HCT116 (cell line): ENCODE data around the gene SAMD7. TPM values are rescaled to one million over a fixed set of nuclear protein-coding genes. Genes with fewer than 3 reads are reported as not detected.

Experiments used
- ATAC-seq: fragments of 200-7000 bp; cut with Tn5 transposase; 2 replicates; pipeline ENCODE4 v1.9.1; 2020; ENCODE audit warnings: mild to moderate bottlenecking, moderate library complexity
- BruUV-seq: library from RNA; stranded (reverse); fragments of 400-500 nt; replicated peaks from 2 replicates; lab custom pipeline; 2021; lab: Mats Ljungman, UMichigan
- CTCF ChIA-PET: fragments of 300-600 bp; sonication (Branson Sonifier 250); formaldehyde crosslinking; loops from one replicate; lab custom pipeline; 2021; ENCODE audit warnings: antibody characterized with exemption; lab: Charles Lee
- POLR2A ChIA-PET: fragments of 300-600, 350-600 bp; sonication (Branson Sonifier 250); formaldehyde crosslinking; loops from one replicate; lab custom pipeline; 2021; ENCODE audit warnings: antibody characterized with exemption; lab: Charles Lee
- RAD21 ChIA-PET, 2 experiments: fragments of 300-600 bp; sonication (Branson Sonifier 250); formaldehyde crosslinking; loops; one replicate each; lab custom pipeline; 2023; ENCODE audit warnings: low total read pairs in 2 of 2; ENCODE audit not compliant: uncharacterized antibody in 2 of 2, unreplicated experiment in 2 of 2, low non-redundant PET in 1 of 2; lab: Charles Lee
- DNase-seq: peaks from one replicate; pipeline ENCODE4 v3.0.0-alpha.2; 2010; ENCODE audit warnings: low read depth, low spot score
- H2AFZ ChIP-seq: fragments of 200-600 bp; shearing (Covaris generic), sonication (generic); 2 replicates; pipeline ENCODE4 v1.6.1; 2017; ENCODE audit warnings: low read depth, mixed run types, mixed read lengths, antibody characterized with exemption, low read length; ENCODE audit not compliant: poor library complexity, severe bottlenecking
- H3K27ac ChIP-seq: 2 replicates; pipeline ENCODE4 v1.5.1; 2012; ENCODE audit warnings: low read depth, low read length
- H3K27me3 ChIP-seq: fragments of 200-600 bp; sonication (generic); 2 replicates; pipeline ENCODE4 v1.6.1; 2016; ENCODE audit warnings: mixed run types, low read length, mixed read lengths; ENCODE audit not compliant: insufficient read depth
- H3K36me3 ChIP-seq, 2 experiments: fragments of 200-500 bp in 1 of 2; fragments of 200-600 bp in 1 of 2; sonication (Bioruptor generic) in 1 of 2; sonication (generic) in 1 of 2; 2 replicates each; pipeline versions ENCODE4 v1.5.1 to v1.6.1; 2014 to 2016; ENCODE audit warnings: low read length in 2 of 2, inconsistent platforms in 1 of 2, mixed read lengths in 1 of 2, mixed run types in 1 of 2; ENCODE audit not compliant: insufficient read depth in 2 of 2, control insufficient read depth in 1 of 2
- H3K4me1 ChIP-seq, 2 experiments: fragments of 200-600 bp in 1 of 2; sonication (generic) in 1 of 2; 2 replicates each; pipeline versions ENCODE4 v1.5.1 to v1.6.1; 2012 to 2017; ENCODE audit warnings: low read length in 2 of 2, inconsistent platforms in 1 of 2, mild to moderate bottlenecking in 1 of 2, mixed read lengths in 1 of 2, mixed run types in 1 of 2, moderate library complexity in 1 of 2; ENCODE audit not compliant: insufficient read depth in 2 of 2, control insufficient read depth in 1 of 2
- H3K4me2 ChIP-seq: fragments of 200-600 bp; sonication (generic); 2 replicates; pipeline ENCODE4 v1.6.1; 2017; ENCODE audit warnings: mixed run types, low read length, mixed read lengths
- H3K4me3 ChIP-seq, 2 experiments: fragments of 200-600 bp in 1 of 2; sonication (generic) in 1 of 2; replicated peaks in 1 of 2; 2 replicates each; pipeline ENCODE4 v1.5.1; 2011 to 2016; ENCODE audit warnings: low read length in 2 of 2, control low read depth in 1 of 2, low read depth in 1 of 2, mild to moderate bottlenecking in 1 of 2, mixed read lengths in 1 of 2, mixed run types in 1 of 2
- H3K79me2 ChIP-seq: fragments of 200-600 bp; sonication (generic); 2 replicates; pipeline ENCODE4 v1.6.1; 2017; ENCODE audit warnings: mild to moderate bottlenecking, mixed run types, low read length, moderate library complexity, mixed read lengths; ENCODE audit not compliant: insufficient read depth
- H3K9ac ChIP-seq: fragments of 200-600 bp; sonication (generic); 2 replicates; pipeline ENCODE4 v1.6.1; 2016; ENCODE audit warnings: low read length, mixed read lengths
- H3K9me2 ChIP-seq: fragments of 200-600 bp; sonication (generic), shearing (Covaris generic); 2 replicates; pipeline ENCODE4 v1.6.1; 2017; ENCODE audit warnings: mixed run types, mild to moderate bottlenecking, moderate library complexity; ENCODE audit not compliant: insufficient read depth
- H3K9me3 ChIP-seq, 2 experiments: fragments of 200-500 bp in 1 of 2; fragments of 200-600 bp in 1 of 2; sonication (Bioruptor generic) in 1 of 2; sonication (generic) in 1 of 2; 2 replicates each; pipeline ENCODE4 v1.6.1; 2014 to 2017; ENCODE audit warnings: low read length in 2 of 2, mixed read lengths in 2 of 2, inconsistent platforms in 1 of 2, low read depth in 1 of 2, mild to moderate bottlenecking in 1 of 2, mixed run types in 1 of 2, moderate library complexity in 1 of 2; ENCODE audit not compliant: control insufficient read depth in 1 of 2, insufficient read depth in 1 of 2
- H4K20me1 ChIP-seq: fragments of 200-600 bp; sonication (generic), shearing (Covaris generic); 2 replicates; pipeline ENCODE4 v1.6.1; 2017; ENCODE audit warnings: mixed run types, mild to moderate bottlenecking, moderate library complexity; ENCODE audit not compliant: insufficient read depth
- CBX3 ChIP-seq: IDR thresholded peaks from 2 replicates; pipeline ENCODE4 v1.6.1; 2012; ENCODE audit warnings: low read depth
- CEBPB ChIP-seq: IDR thresholded peaks from 2 replicates; pipeline ENCODE4 v1.6.1; 2012; ENCODE audit warnings: low read depth
- EGR1 ChIP-seq: IDR thresholded peaks from 2 replicates; pipeline ENCODE4 v1.6.1; 2012; ENCODE audit warnings: low read depth
- ELF1 ChIP-seq: IDR thresholded peaks from 2 replicates; pipeline ENCODE4 v1.6.1; 2012; ENCODE audit warnings: low read depth, borderline replicate concordance
- EZH2 ChIP-seq: fragments of 200-600 bp; sonication (generic); IDR thresholded peaks from 2 replicates; pipeline ENCODE4 v1.6.1; 2017; ENCODE audit warnings: antibody characterized with exemption, mixed run types
- FOSL1 ChIP-seq: IDR thresholded peaks from 2 replicates; pipeline ENCODE4 v1.6.1; 2012; ENCODE audit warnings: low read depth
- JUND ChIP-seq: IDR thresholded peaks from 2 replicates; pipeline ENCODE4 v1.6.1; 2012
- POLR2A ChIP-seq: IDR thresholded peaks from 2 replicates; pipeline ENCODE4 v1.7.0; 2011; ENCODE audit warnings: borderline replicate concordance; ENCODE audit not compliant: insufficient read depth, insufficient read length; ENCODE audit errors: extremely low read depth
- POLR2AphosphoS5 ChIP-seq: IDR thresholded peaks from 2 replicates; pipeline ENCODE4 v1.6.1; 2011; ENCODE audit warnings: mild to moderate bottlenecking, low read depth, low read length, moderate library complexity
- SIN3A ChIP-seq: IDR thresholded peaks from 2 replicates; pipeline ENCODE4 v1.6.1; 2012; ENCODE audit warnings: low read depth
- SRF ChIP-seq: IDR thresholded peaks from 2 replicates; pipeline ENCODE4 v1.6.1; 2012; ENCODE audit warnings: low read depth
- TCF7L2 ChIP-seq: IDR thresholded peaks from 2 replicates; pipeline ENCODE4 v1.7.0; 2011; ENCODE audit warnings: borderline replicate concordance, inconsistent platforms; ENCODE audit not compliant: insufficient read depth, insufficient read length; ENCODE audit errors: extremely low read depth
- ZBTB33 ChIP-seq: IDR thresholded peaks from 2 replicates; pipeline ENCODE4 v1.6.1; 2011; ENCODE audit warnings: mild to moderate bottlenecking, low read length, moderate library complexity; ENCODE audit not compliant: insufficient replicate concordance; ENCODE audit errors: extremely low read depth
- intact Hi-C: fragments of 100-400 bp; cut with micrococcal nuclease; formaldehyde crosslinking; loops from 2 replicates; pipeline ENCODE4 v1.10.0; 2022
- total RNA-seq: library from RNA; stranded (reverse); gene quantifications from one replicate; pipeline ENCODE4 v1.2.1, GENCODE V29; 2021; ENCODE audit not compliant: unreplicated experiment
- TF ChIP-seq, protein P1 (sequence below): IDR thresholded peaks from 2 replicates; pipeline ENCODE4 v1.6.1; 2012; ENCODE audit warnings: low read depth
- TF ChIP-seq, protein P2 (sequence below), 3 experiments: fragments of 200-600 bp in 1 of 3; sonication (generic) in 1 of 3; IDR thresholded peaks in 2 of 3; conservative IDR thresholded peaks in 1 of 3; 2 replicates each; pipeline ENCODE4 v1.5.1; 2012 to 2017; ENCODE audit warnings: low read depth in 2 of 3, low read length in 2 of 3, antibody characterized with exemption in 1 of 3, borderline replicate concordance in 1 of 3, control low read depth in 1 of 3, mild to moderate bottlenecking in 1 of 3, mixed read lengths in 1 of 3, mixed run types in 1 of 3, moderate library complexity in 1 of 3; ENCODE audit not compliant: insufficient read depth in 1 of 3

The SAMD7 gene
- total RNA-seq, 1 experiment from 2014 or later = not detected

DNA sequence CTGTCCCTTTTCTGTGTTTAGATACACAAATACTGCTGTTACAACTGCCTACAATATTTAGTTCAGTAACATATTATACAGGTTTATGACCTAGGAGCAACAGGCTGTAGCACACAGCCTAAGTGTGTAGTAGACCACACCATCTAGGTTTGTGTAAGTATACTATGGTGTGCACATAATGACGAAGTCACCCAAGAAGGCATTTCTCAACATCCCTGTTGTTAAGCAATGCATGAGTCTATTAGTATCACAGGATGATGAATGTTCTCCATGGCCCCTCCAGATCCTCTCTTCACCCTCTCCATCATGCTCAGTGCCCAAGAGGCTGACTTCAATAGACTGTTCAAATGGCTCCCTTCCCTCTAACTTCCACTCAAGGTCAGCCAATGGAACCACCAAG is 40.7 kb downstream of the SAMD7 start:
- Histone ChIP-seq H3K9me3 (no peaks in the 10 kb centered on the region), H3K4me3 (no peak overlapping the region), H3K36me3 (no peaks in the 10 kb centered on the region), H3K4me2 (no peak overlapping the region), H3K9me2 (no peaks in the 10 kb centered on the region), H2AFZ (no peak overlapping the region), H3K9ac (no peak overlapping the region), H3K4me1 (no peaks in the 10 kb centered on the region), H3K27ac (no peak overlapping the region), H3K27me3 (no peaks in the 10 kb centered on the region), H4K20me1 (no peaks in the 10 kb centered on the region), H3K79me2 (no peaks in the 10 kb centered on the region)
- no peak for ATAC-seq
- no peak for DNase-seq
- no TSS peak for BruUV-seq
- ChIA-PET CTCF (no interaction called here), RAD21 (no interaction called here), POLR2A (no interaction called here)
- intact Hi-C loops = no loop called here
- TF ChIP-seq SIN3A (no peak), POLR2A (no peak), ZBTB33 (no peak), POLR2AphosphoS5 (no peak), SRF (no peak), CEBPB (no peak), EGR1 (no peak), CBX3 (no peak), EZH2 (no peak), FOSL1 (no peak), JUND (no peak), ELF1 (no peak), TCF7L2 (no peak)
- TF ChIP-seq, protein P1, sequence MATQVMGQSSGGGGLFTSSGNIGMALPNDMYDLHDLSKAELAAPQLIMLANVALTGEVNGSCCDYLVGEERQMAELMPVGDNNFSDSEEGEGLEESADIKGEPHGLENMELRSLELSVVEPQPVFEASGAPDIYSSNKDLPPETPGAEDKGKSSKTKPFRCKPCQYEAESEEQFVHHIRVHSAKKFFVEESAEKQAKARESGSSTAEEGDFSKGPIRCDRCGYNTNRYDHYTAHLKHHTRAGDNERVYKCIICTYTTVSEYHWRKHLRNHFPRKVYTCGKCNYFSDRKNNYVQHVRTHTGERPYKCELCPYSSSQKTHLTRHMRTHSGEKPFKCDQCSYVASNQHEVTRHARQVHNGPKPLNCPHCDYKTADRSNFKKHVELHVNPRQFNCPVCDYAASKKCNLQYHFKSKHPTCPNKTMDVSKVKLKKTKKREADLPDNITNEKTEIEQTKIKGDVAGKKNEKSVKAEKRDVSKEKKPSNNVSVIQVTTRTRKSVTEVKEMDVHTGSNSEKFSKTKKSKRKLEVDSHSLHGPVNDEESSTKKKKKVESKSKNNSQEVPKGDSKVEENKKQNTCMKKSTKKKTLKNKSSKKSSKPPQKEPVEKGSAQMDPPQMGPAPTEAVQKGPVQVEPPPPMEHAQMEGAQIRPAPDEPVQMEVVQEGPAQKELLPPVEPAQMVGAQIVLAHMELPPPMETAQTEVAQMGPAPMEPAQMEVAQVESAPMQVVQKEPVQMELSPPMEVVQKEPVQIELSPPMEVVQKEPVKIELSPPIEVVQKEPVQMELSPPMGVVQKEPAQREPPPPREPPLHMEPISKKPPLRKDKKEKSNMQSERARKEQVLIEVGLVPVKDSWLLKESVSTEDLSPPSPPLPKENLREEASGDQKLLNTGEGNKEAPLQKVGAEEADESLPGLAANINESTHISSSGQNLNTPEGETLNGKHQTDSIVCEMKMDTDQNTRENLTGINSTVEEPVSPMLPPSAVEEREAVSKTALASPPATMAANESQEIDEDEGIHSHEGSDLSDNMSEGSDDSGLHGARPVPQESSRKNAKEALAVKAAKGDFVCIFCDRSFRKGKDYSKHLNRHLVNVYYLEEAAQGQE = no peak
- TF ChIP-seq, protein P2, sequence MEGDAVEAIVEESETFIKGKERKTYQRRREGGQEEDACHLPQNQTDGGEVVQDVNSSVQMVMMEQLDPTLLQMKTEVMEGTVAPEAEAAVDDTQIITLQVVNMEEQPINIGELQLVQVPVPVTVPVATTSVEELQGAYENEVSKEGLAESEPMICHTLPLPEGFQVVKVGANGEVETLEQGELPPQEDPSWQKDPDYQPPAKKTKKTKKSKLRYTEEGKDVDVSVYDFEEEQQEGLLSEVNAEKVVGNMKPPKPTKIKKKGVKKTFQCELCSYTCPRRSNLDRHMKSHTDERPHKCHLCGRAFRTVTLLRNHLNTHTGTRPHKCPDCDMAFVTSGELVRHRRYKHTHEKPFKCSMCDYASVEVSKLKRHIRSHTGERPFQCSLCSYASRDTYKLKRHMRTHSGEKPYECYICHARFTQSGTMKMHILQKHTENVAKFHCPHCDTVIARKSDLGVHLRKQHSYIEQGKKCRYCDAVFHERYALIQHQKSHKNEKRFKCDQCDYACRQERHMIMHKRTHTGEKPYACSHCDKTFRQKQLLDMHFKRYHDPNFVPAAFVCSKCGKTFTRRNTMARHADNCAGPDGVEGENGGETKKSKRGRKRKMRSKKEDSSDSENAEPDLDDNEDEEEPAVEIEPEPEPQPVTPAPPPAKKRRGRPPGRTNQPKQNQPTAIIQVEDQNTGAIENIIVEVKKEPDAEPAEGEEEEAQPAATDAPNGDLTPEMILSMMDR (IDR thresholded peaks at IDR 0.05 in 2 of 3, conservative IDR thresholded peaks at IDR 0.05 in 1 of 3; ENCODE audit: borderline replicate concordance in 1 of 3, insufficient read depth in 1 of 3, low read depth in 2 of 3, low read length in 2 of 3) = no peak
